ENCODE data around the gene TFF1. TPM values are rescaled to one million over a fixed set of nuclear protein-coding genes. Genes with fewer than 3 reads are reported as not detected.

The TFF1 gene
- polyA plus RNA-seq, 1 donor from 2014 or later, result not detected

DNA sequence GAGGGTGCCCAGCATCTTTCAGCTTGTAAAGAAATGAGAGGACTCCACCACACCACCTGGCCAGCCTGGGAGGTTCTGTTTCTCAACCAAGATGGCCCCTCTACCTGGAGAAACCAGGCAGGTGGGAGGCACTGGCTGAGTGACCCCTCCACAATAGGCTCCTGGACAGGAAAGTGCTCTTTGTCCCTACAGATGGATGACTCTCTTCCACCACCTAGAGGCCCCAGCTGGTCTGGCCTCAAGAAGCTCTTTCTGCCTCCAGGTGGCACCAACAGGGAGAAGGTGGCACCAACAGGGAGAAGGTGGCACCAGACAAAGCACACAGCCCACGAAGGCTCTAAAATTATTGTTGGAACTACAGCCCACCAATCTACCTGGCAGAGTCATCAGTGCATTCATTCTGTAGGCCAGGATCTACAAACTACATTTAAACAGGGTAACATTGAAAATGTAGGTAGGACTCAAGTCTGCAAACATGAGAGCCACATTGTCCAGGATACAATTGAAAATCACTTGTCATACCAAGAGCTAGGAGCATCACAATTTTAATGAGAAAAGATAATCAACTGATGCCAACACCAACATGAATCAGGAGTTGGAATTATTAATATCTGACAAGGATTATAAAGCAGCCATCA lies 15.1 kb upstream of the TFF1 start:
- TF ChIP-seq, protein P1, sequence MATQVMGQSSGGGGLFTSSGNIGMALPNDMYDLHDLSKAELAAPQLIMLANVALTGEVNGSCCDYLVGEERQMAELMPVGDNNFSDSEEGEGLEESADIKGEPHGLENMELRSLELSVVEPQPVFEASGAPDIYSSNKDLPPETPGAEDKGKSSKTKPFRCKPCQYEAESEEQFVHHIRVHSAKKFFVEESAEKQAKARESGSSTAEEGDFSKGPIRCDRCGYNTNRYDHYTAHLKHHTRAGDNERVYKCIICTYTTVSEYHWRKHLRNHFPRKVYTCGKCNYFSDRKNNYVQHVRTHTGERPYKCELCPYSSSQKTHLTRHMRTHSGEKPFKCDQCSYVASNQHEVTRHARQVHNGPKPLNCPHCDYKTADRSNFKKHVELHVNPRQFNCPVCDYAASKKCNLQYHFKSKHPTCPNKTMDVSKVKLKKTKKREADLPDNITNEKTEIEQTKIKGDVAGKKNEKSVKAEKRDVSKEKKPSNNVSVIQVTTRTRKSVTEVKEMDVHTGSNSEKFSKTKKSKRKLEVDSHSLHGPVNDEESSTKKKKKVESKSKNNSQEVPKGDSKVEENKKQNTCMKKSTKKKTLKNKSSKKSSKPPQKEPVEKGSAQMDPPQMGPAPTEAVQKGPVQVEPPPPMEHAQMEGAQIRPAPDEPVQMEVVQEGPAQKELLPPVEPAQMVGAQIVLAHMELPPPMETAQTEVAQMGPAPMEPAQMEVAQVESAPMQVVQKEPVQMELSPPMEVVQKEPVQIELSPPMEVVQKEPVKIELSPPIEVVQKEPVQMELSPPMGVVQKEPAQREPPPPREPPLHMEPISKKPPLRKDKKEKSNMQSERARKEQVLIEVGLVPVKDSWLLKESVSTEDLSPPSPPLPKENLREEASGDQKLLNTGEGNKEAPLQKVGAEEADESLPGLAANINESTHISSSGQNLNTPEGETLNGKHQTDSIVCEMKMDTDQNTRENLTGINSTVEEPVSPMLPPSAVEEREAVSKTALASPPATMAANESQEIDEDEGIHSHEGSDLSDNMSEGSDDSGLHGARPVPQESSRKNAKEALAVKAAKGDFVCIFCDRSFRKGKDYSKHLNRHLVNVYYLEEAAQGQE (IDR thresholded peaks at IDR 0.05; ENCODE audit: borderline replicate concordance), result no peak
- no peak for TF ChIP-seq EP300 (conservative IDR thresholded peaks at IDR 0.05; ENCODE audit: poor library complexity, severe bottlenecking)
- TF ChIP-seq RAD21 (conservative IDR thresholded peaks at IDR 0.05), result no peak
- TF ChIP-seq EZH2 (IDR thresholded peaks at IDR 0.05; ENCODE audit: borderline replicate concordance, insufficient read depth, low read length, poor library complexity, severe bottlenecking), result no peak
- TF ChIP-seq TAF1 (IDR thresholded peaks at IDR 0.05; ENCODE audit: low read depth), result no peak
- no peak for TF ChIP-seq SMC3 (conservative IDR thresholded peaks at IDR 0.05; ENCODE audit: poor library complexity)
- no peak for TF ChIP-seq POLR2AphosphoS5 (IDR thresholded peaks at IDR 0.05)
- TF ChIP-seq MXI1 (conservative IDR thresholded peaks at IDR 0.05; ENCODE audit: poor library complexity, severe bottlenecking), result no peak
- TF ChIP-seq, protein P2, sequence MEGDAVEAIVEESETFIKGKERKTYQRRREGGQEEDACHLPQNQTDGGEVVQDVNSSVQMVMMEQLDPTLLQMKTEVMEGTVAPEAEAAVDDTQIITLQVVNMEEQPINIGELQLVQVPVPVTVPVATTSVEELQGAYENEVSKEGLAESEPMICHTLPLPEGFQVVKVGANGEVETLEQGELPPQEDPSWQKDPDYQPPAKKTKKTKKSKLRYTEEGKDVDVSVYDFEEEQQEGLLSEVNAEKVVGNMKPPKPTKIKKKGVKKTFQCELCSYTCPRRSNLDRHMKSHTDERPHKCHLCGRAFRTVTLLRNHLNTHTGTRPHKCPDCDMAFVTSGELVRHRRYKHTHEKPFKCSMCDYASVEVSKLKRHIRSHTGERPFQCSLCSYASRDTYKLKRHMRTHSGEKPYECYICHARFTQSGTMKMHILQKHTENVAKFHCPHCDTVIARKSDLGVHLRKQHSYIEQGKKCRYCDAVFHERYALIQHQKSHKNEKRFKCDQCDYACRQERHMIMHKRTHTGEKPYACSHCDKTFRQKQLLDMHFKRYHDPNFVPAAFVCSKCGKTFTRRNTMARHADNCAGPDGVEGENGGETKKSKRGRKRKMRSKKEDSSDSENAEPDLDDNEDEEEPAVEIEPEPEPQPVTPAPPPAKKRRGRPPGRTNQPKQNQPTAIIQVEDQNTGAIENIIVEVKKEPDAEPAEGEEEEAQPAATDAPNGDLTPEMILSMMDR (IDR thresholded peaks at IDR 0.05; ENCODE audit: poor library complexity, severe bottlenecking), result no peak
- Histone ChIP-seq H3K4me2 (ENCODE audit: low read length) (no peak overlapping the region), H2AFZ (ENCODE audit: low read depth, low read length) (no peak overlapping the region), H3F3A (ENCODE audit: insufficient read depth, low read length, poor library complexity, severe bottlenecking) (no peaks in the 10 kb centered on the region), H4K20me1 (ENCODE audit: insufficient read depth) (no peaks in the 10 kb centered on the region), H3K4me3 (ENCODE audit: low read length) (no peak overlapping the region), H3K36me3 (ENCODE audit: insufficient read depth, low read length) (no peaks in the 10 kb centered on the region), H3K9ac (ENCODE audit: low read length) (no peak overlapping the region), H3K9me3 (ENCODE audit: low read length) (no peaks in the 10 kb centered on the region), H3K27me3 (ENCODE audit: insufficient read depth, low read depth, low read length) (no peaks in the 10 kb centered on the region), H3K79me2 (replicated peaks; ENCODE audit: insufficient read depth, low read length) (no peaks in the 10 kb centered on the region), H3K27ac (ENCODE audit: low read length) (no peak overlapping the region), H3K9me2 (ENCODE audit: insufficient read depth, low read length) (no peaks in the 10 kb centered on the region)

DNA sequence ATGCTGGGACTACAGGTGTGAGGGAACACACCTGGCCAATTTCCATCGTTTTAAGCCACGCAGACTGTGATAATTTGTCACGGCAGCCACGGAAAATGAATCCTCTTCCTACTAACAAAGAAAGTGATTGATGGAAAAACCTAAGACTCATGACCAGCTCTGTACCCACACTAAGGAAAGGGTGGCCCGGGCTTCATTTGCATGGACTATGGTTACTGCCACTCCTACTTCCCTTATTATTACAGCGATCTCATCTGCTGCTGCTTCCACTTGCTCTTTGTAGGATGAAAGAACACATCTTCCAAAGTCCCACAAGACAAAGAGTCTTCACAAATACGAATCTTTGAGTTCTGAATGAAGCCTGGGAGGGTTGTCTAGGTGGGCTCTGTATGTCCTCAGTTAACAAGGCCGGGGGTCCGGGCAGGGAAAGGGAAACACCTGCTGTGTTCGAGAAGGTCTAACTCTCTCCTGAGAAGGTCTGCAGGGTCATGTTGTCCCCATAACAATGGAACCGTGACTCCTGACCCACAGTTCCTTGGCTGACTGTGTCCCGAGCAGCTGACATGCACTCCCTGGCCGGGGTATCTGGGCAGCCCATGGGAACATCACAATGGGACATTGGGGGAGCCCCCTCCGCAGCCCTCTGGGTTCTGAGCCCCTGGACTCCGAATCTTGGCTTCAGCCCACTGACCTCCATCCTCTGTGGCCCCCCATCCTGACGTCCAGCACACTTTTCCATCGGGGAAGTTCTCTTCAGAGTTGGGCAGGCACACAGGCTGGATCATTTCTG lies 13.3 kb upstream of the TFF1 start:
- no peaks in the 10 kb centered on the region for H3K36me3 ChIP-seq (ENCODE audit: insufficient read depth, low read length)
- H3K4me3 ChIP-seq (ENCODE audit: low read length), result no peak overlapping the region
- no peaks in the 10 kb centered on the region for H3K27me3 ChIP-seq (ENCODE audit: insufficient read depth, low read depth, low read length)
- no peak overlapping the region for H2AFZ ChIP-seq (ENCODE audit: low read depth, low read length)
- H3F3A ChIP-seq (ENCODE audit: insufficient read depth, low read length, poor library complexity, severe bottlenecking), result no peaks in the 10 kb centered on the region
- H3K79me2 ChIP-seq (replicated peaks; ENCODE audit: insufficient read depth, low read length), result no peaks in the 10 kb centered on the region
- H3K9me3 ChIP-seq (ENCODE audit: low read length), result no peaks in the 10 kb centered on the region
- no peaks in the 10 kb centered on the region for H4K20me1 ChIP-seq (ENCODE audit: insufficient read depth)
- no peak overlapping the region for H3K27ac ChIP-seq (ENCODE audit: low read length)
- no peak for TF ChIP-seq SMC3 (conservative IDR thresholded peaks at IDR 0.05; ENCODE audit: poor library complexity)
- TF ChIP-seq MXI1 (conservative IDR thresholded peaks at IDR 0.05; ENCODE audit: poor library complexity, severe bottlenecking), result no peak
- TF ChIP-seq EP300 (conservative IDR thresholded peaks at IDR 0.05; ENCODE audit: poor library complexity, severe bottlenecking), result no peak
- TF ChIP-seq TAF1 (IDR thresholded peaks at IDR 0.05; ENCODE audit: low read depth), result no peak
- TF ChIP-seq EZH2 (IDR thresholded peaks at IDR 0.05; ENCODE audit: borderline replicate concordance, insufficient read depth, low read length, poor library complexity, severe bottlenecking), result no peak
- TF ChIP-seq, protein P1 (IDR thresholded peaks at IDR 0.05; ENCODE audit: borderline replicate concordance), result no peak
- TF ChIP-seq POLR2AphosphoS5 (IDR thresholded peaks at IDR 0.05), result no peak
- no peak for TF ChIP-seq RAD21 (conservative IDR thresholded peaks at IDR 0.05)
- TF ChIP-seq, protein P2 (IDR thresholded peaks at IDR 0.05; ENCODE audit: poor library complexity, severe bottlenecking), result no peak
- H3K9ac ChIP-seq (ENCODE audit: low read length), result no peak overlapping the region
- H3K9me2 ChIP-seq (ENCODE audit: insufficient read depth, low read length), result no peaks in the 10 kb centered on the region
- H3K4me2 ChIP-seq (ENCODE audit: low read length), result no peak overlapping the region

Measured in neural cell (in vitro differentiated cells).